NCI-H2227 (cell line): ENCODE data around the gene OR5K2.

Experiments used
- DNase-seq: peaks from one replicate; lab custom pipeline; 2025; ENCODE audit not compliant: unreplicated experiment; lab: John Stamatoyannopoulos, UW

Gene OR5K2

GRCh38 chr3:98497381-98497780 is at the start of gene OR5K2:
TSS of gene OR5K2 (plus strand) at chr3:98497681. CDS start at chr3:98497681, 0 bp downstream.
- no peak for DNase-seq

- no peak for DNase-seq
Measured at GRCh38 chr3:98449606-98450193, 47.8 kb upstream of the OR5K2 start.

DNA sequence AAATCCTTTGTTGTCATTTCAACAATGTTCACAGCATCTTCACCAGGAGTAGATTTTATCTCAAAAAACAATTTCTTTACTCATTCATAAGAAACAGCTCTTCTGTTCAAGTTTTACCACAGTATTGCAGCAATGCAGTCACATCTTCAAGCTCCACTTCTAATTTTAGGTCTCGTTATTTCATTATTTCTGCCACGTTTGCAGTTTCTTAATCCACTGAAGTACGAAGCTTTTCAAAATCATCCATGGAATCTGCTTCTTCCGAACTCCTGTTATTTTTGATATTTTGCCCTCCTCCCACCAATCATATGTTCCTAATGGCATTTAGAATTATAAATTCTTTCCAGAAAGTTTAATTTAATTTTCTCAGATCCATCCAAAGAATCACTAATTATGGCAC is 47.1 kb upstream of the OR5K2 start:
- no peak for DNase-seq

DNA sequence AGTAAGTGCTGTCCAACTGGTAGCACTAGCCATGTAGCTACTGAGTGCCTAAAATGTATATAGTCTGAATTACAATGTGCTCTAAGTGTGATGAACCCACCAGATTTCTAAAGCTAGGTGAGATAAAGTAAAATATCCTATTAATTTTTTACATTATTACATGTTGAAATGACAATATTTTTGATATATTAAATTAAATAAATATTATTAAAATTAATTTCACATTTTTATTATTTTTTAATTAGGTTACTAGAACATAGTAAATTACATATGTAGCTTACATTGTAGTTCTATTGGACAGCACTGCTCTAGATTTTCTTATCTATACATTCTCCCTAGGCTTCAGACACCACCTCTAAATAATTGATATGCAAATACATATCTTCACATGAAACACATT is 43.7 kb upstream of the OR5K2 start:
- no peak for DNase-seq

- no peak for DNase-seq
Measured at GRCh38 chr3:98454929-98455328, 42.6 kb upstream of the OR5K2 start.

DNA sequence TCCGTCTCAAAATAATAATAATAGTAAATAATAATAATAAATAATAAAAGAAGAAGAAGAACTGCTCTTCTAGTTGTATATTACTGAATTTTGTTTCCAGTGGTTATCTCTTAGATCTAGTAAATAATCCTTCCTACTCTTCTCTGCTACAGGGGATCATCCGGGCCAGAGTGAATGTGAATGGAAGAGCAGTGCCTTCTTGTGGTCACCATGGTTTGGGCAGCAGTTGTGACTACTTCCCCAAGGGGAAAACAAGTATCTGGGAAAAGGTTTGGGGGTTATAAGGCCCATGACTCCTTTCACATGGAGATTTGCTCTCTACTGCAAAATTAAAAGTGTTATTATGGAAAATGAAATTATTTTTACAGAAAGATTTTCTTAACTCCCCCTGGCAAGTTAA is 39.9 kb upstream of the OR5K2 start:
- DNase-seq: no peak

GRCh38 chr3:98460220-98460619 is 37.3 kb upstream of the OR5K2 start:
- no peak for DNase-seq

DNA sequence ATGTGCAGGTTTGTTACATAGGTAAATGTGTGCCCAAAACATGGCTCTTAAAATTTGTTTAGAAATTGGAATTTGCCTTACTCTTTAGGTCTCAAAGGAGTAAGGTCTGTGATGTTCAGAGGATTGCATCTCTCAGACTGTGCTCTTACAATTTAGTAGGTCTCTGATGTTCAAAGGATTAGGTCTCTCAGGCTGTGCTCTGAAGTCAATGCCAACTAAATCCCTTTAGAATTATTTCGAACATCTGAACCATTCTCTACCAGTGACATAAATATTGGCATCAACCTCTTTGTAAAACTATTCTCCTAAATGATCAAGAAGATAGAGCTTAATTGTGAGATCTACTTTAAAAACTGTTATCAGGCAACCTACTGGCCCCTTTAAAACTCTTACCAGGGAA is 34.6 kb upstream of the OR5K2 start, which contains the start of gene OR5K1:
OR5K1 (plus strand) TSS at position 301 of the 400 bp plus-strand sequence. CDS start 6,376 bp downstream, outside the sequence.
- DNase-seq: no peak

- no peak for DNase-seq
Measured at GRCh38 chr3:98482717-98483482, 14.6 kb upstream of the OR5K2 start.

- DNase-seq: no peak
Measured at GRCh38 chr3:98483626-98484025, 13.9 kb upstream of the OR5K2 start.

- DNase-seq: no peak
Measured at GRCh38 chr3:98500019-98500418, 2.5 kb downstream of the OR5K2 start.

- no peak for DNase-seq
Measured at GRCh38 chr3:98501270-98501669, 3.8 kb downstream of the OR5K2 start.

- no peak for DNase-seq
Measured at GRCh38 chr3:98501863-98502576, 4.5 kb downstream of the OR5K2 start.

DNA sequence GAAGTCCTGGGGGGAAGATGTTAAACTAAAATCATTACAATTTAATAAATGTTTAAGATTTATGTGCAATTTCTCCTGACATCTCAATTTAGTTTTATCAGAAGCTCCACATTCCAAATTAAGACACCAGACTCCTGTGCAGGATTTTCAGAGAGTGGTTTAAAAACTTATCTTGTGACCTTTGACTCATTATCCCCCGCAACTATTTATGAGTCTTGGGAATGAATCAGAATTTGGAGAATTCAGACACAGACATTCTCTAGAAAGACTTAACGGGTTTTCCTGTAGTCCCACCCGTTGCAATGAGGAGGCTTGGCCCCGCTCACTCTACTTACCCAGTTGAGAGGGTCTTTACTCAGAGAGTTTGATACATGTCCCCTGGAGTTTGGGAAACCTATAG is 7.1 kb downstream of the OR5K2 start:
- no peak for DNase-seq

DNA sequence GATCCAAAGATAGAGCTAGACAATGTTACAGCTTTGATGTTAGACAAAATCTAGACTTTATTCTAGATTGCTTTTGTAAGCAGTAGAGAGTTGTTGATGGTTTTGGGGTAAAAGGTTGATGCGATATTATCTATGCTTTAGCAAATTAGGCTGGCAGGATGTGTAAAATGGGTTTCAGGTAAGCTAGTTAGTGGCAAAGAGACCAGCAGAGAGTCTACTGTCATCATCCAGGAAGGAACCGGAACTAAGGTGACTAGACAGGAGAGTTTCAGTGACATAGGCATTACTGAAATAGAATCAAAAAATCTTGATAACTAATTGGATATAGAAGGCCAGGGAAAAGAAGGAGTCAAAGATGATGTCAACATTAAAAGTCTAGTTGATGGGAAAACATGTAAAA is 11.1 kb downstream of the OR5K2 start:
- no peak for DNase-seq

- no peak for DNase-seq
Measured at GRCh38 chr3:98512576-98512975, 15.1 kb downstream of the OR5K2 start.

GRCh38 chr3:98513091-98513511 is 15.6 kb downstream of the OR5K2 start:
- no peak for DNase-seq

DNA sequence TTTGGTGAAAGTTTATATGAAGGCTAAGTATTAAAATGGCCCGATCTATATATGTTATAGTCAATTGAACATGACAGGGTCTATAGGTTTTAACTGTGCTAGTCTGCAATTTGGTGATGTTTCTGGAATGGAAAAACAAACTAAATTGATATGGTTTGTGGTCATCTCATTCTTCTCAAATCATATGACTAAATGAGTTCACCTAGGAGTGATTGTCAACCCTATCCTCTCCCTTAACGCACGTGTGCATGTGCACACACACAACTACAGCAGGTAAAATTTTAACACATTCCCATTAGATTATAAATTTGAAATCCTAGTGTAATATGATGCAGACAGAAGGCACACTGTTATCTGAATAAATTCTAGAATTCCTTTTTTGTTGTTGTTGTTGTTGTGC is 16.3 kb downstream of the OR5K2 start:
- no peak for DNase-seq

DNA sequence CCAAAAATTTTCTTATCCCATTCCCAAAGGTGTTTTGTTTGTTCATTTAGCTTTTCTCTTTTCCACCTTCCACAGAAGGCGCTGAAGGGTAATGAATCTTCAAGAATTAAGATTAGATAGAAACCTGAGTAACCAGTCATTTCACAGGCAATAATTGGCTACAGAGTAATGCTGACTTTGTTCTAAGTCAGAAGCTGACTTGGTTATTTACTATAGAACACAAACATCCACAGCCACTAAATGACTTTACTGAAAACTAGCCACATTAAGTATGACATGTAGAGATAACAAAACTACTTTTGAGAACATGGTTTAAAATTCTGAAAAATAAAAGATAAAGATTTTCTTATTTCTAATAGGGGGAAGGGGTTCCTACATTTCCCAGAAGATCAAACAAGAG is 17.5 kb downstream of the OR5K2 start:
- no peak for DNase-seq

- no peak for DNase-seq
Measured at GRCh38 chr3:98518816-98519215, 21.3 kb downstream of the OR5K2 start.

DNA sequence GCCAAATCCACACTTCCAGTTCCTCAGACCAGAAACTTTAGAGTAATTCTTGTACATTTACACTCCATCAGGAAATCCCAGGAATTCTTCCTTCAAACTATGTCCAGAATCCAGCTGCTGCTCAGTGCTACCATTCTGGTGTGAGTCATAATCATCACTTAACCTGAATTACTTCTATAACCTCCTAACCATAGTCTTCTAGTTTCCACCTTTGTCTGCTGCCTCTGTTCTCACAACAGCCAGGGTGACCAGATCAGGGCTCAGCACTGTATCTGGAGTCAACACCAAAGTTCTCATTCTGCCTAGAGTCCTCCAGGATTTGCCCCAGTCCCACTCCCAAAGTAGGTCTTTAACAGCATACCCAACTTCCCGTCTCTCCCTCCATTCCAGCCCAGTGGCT is 21.9 kb downstream of the OR5K2 start:
- no peak for DNase-seq

DNA sequence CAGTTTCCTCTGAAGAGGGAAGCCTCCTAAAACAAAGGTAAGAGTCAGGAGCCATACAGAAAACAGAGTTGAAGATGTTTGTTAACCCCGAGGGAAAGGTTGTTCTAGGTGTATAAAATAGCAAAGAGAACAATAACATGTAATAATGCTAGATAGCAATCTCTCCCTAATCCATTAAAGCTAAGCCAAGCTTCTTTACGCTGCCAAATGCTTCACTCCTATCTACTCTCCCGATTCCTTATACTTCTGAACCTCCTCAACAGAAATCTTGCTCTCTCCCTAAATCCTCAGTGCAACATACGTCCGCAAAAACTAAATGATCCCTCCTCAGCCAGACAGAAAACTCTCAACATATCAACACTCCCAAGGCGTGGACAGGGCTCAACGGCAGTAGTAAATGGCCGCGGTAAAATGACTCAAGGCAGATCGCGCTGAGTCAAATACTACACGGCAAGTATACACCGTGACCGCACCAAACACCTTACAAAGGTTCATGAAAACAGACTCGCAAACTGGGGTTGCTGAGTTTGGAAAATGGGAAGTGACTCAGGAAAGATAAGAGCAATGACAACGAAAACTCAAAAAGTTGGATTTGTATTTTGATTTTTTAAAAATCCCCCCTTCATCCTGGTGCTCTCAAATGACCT is 24.5 kb downstream of the OR5K2 start:
- peak; percentile 30 for DNase-seq
